ENCODE results near the gene RFESD. TPM values are rescaled to one million over a fixed set of nuclear protein-coding genes. Genes with fewer than 3 reads are reported as not detected.
A peak's percentile ranks its signal among the peaks of the same experiment; 100 is the strongest.

The RFESD gene
- total RNA-seq (2014; rRNA removed; shearing (Covaris generic)): 2.3 and 6.8 TPM in 2 replicates

- DNase-seq (ENCODE audit: low read depth): peak; percentile 98
Measured at GRCh38 chr5:95646569-95647431, at the start of gene RFESD. TSS of gene RFESD (plus strand) at chr5:95646777. CDS start at chr5:95652272, 5,495 bp downstream.

GRCh38 chr5:95599252-95599651 is 47.3 kb upstream of the RFESD start:
- DNase-seq (ENCODE audit: low read depth): no peak

GRCh38 chr5:95600557-95600956 is 46.0 kb upstream of the RFESD start:
- DNase-seq (ENCODE audit: low read depth): no peak

GRCh38 chr5:95605786-95606185 is 40.8 kb upstream of the RFESD start:
- no peak for DNase-seq (ENCODE audit: low read depth)

- DNase-seq (ENCODE audit: low read depth): no peak
Measured at GRCh38 chr5:95606419-95606818, 40.2 kb upstream of the RFESD start.

GRCh38 chr5:95609711-95610110 is 36.9 kb upstream of the RFESD start:
- DNase-seq (ENCODE audit: low read depth): no peak

- DNase-seq (ENCODE audit: low read depth): no peak
Measured at GRCh38 chr5:95610546-95610945, 36.0 kb upstream of the RFESD start.

GRCh38 chr5:95611396-95611795 is 35.2 kb upstream of the RFESD start:
- no peak for DNase-seq (ENCODE audit: low read depth)

GRCh38 chr5:95613514-95613913 is 33.1 kb upstream of the RFESD start:
- no peak for DNase-seq (ENCODE audit: low read depth)

- no peak for DNase-seq (ENCODE audit: low read depth)
Measured at GRCh38 chr5:95615164-95615467, 31.5 kb upstream of the RFESD start.

GRCh38 chr5:95617057-95617456 is 29.5 kb upstream of the RFESD start:
- no peak for DNase-seq (ENCODE audit: low read depth)

GRCh38 chr5:95619096-95619495 is 27.5 kb upstream of the RFESD start:
- peak; percentile 64 for DNase-seq (ENCODE audit: low read depth)

- no peak for DNase-seq (ENCODE audit: low read depth)
Measured at GRCh38 chr5:95619514-95620029, 27.0 kb upstream of the RFESD start.

GRCh38 chr5:95620030-95620869 is 26.3 kb upstream of the RFESD start, which contains the start of gene GPR150:
TSS of gene GPR150 (plus strand) at chr5:95620087. CDS start at chr5:95620276, 189 bp downstream.
- peak; percentile 76 for DNase-seq (ENCODE audit: low read depth)

GRCh38 chr5:95620870-95621838 is 25.4 kb upstream of the RFESD start:
- DNase-seq (ENCODE audit: low read depth): peak; percentile 37

GRCh38 chr5:95621839-95622629 is 24.5 kb upstream of the RFESD start:
- no peak for DNase-seq (ENCODE audit: low read depth)

GRCh38 chr5:95623706-95624105 is 22.9 kb upstream of the RFESD start:
- DNase-seq (ENCODE audit: low read depth): no peak

GRCh38 chr5:95624368-95624767 is 22.2 kb upstream of the RFESD start:
- DNase-seq (ENCODE audit: low read depth): no peak

- DNase-seq (ENCODE audit: low read depth): no peak
Measured at GRCh38 chr5:95626701-95627100, 19.9 kb upstream of the RFESD start.

- DNase-seq (ENCODE audit: low read depth): no peak
Measured at GRCh38 chr5:95627971-95628810, 18.4 kb upstream of the RFESD start.
